ENCODE results near the gene RPLP1.

The RPLP1 gene

DNA sequence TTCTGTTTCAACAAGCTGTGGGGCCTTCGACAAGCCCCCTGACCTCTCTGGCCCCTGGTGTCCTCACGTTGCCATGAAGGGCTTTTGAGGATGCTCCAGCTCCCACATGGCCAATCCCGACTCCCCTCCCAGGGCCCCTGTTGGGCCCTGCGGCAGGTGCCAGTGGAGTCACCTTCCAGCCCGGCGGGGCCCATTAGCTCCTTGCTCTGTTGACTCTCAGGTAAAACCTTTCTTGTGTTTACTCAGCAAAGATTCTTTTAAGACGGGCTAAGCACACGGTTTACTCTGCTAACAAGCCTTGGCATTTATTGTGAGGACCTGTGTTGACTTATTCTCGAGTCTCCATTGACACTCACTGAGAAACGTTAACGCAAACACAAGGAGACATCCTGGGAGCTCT, 15.0 kb downstream of the RPLP1 start (continued):
- TF ChIP-seq TSHZ1 (tag by site-specific recombination; IDR thresholded peaks at IDR 0.05; ENCODE audit: borderline replicate concordance) (no peak), ZNF768 (tag by site-specific recombination; IDR thresholded peaks at IDR 0.05) (no peak), ZNF433 (tag by site-specific recombination; IDR thresholded peaks at IDR 0.05; ENCODE audit: low read depth) (no peak), ZFP3 (tag by site-specific recombination; IDR thresholded peaks at IDR 0.05; ENCODE audit: low read depth) (no peak), ZNF362 (tag by site-specific recombination; IDR thresholded peaks at IDR 0.05) (no peak), ZNF747 (tag by site-specific recombination; IDR thresholded peaks at IDR 0.05) (no peak)

GRCh38 chr15:69468241-69469121, 15.9 kb downstream of the RPLP1 start:
- peak overlapping the region; percentile 60 for H3K27ac ChIP-seq (ENCODE audit: extremely low read depth, low read depth, low read length)
- no peaks in the 10 kb centered on the region for H3K9me3 ChIP-seq (ENCODE audit: control insufficient read depth, insufficient read depth, low read depth, low read length)
- POLR2A ChIA-PET, result interaction anchor here (0.9 to 3.3 kb wide), 3 partner anchors 11 to 52 kb away, joined by 3 to 26 read pairs (median 5); partner anchors contain the start of gene RPLP1
- no peak overlapping the region for H3K4me3 ChIP-seq (ENCODE audit: low read depth, low read length)
- no peaks in the 10 kb centered on the region for H3K36me3 ChIP-seq (ENCODE audit: control insufficient read depth in 2 of 2, insufficient read depth in 1 of 2, low read length in 2 of 2)
- CTCF ChIA-PET, result interaction anchor here (0.6 to 6.5 kb wide), 10 partner anchors 9 to 1020 kb away, joined by 3 to 65 read pairs (median 4); no protein-coding TSS in a partner anchor
- H3K4me1 ChIP-seq (ENCODE audit: control insufficient read depth, insufficient read depth, low read length), result peaks cover 18% of the 10 kb centered on the region
- TF ChIP-seq ZNF488 (tag by site-specific recombination; IDR thresholded peaks at IDR 0.05) (no peak), ZNF169 (tag by site-specific recombination; IDR thresholded peaks at IDR 0.05) (no peak), ZNF18 (tag by site-specific recombination; IDR thresholded peaks at IDR 0.05) (no peak), SCRT2 (tag by site-specific recombination; IDR thresholded peaks at IDR 0.05) (peak; percentile 81), ZBTB7A (tag by site-specific recombination; IDR thresholded peaks at IDR 0.05; ENCODE audit: low read depth) (no peak), ATF2 (tag by site-specific recombination; IDR thresholded peaks at IDR 0.05; ENCODE audit: low read depth) (no peak), MZF1 (tag by site-specific recombination; IDR thresholded peaks at IDR 0.05; ENCODE audit: borderline replicate concordance) (no peak)
- TF ChIP-seq, protein P1, sequence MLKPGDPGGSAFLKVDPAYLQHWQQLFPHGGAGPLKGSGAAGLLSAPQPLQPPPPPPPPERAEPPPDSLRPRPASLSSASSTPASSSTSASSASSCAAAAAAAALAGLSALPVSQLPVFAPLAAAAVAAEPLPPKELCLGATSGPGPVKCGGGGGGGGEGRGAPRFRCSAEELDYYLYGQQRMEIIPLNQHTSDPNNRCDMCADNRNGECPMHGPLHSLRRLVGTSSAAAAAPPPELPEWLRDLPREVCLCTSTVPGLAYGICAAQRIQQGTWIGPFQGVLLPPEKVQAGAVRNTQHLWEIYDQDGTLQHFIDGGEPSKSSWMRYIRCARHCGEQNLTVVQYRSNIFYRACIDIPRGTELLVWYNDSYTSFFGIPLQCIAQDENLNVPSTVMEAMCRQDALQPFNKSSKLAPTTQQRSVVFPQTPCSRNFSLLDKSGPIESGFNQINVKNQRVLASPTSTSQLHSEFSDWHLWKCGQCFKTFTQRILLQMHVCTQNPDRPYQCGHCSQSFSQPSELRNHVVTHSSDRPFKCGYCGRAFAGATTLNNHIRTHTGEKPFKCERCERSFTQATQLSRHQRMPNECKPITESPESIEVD (tag by site-specific recombination; IDR thresholded peaks at IDR 0.05), result no peak
- TF ChIP-seq, protein P2, sequence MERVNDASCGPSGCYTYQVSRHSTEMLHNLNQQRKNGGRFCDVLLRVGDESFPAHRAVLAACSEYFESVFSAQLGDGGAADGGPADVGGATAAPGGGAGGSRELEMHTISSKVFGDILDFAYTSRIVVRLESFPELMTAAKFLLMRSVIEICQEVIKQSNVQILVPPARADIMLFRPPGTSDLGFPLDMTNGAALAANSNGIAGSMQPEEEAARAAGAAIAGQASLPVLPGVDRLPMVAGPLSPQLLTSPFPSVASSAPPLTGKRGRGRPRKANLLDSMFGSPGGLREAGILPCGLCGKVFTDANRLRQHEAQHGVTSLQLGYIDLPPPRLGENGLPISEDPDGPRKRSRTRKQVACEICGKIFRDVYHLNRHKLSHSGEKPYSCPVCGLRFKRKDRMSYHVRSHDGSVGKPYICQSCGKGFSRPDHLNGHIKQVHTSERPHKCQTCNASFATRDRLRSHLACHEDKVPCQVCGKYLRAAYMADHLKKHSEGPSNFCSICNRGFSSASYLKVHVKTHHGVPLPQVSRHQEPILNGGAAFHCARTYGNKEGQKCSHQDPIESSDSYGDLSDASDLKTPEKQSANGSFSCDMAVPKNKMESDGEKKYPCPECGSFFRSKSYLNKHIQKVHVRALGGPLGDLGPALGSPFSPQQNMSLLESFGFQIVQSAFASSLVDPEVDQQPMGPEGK (tag by site-specific recombination; IDR thresholded peaks at IDR 0.05), result peak; percentile 22; the same call in 1 of the 2 replicates
- TF ChIP-seq, protein P3, sequence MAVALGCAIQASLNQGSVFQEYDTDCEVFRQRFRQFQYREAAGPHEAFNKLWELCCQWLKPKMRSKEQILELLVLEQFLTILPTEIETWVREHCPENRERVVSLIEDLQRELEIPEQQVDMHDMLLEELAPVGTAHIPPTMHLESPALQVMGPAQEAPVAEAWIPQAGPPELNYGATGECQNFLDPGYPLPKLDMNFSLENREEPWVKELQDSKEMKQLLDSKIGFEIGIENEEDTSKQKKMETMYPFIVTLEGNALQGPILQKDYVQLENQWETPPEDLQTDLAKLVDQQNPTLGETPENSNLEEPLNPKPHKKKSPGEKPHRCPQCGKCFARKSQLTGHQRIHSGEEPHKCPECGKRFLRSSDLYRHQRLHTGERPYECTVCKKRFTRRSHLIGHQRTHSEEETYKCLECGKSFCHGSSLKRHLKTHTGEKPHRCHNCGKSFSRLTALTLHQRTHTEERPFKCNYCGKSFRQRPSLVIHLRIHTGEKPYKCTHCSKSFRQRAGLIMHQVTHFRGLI (tag by site-specific recombination; IDR thresholded peaks at IDR 0.05), result no peak

Measured in HEK293 (cell line).